HG02938 (cell line): Measurements from ENCODE around the gene OLFML3.

ENCODE experiments used
- ATAC-seq: cut with Tn5 transposase; IDR thresholded peaks from one replicate; pipeline ENCODE4 v1.9.1; 2021; ENCODE audit warnings: mild to moderate bottlenecking, moderate library complexity; ENCODE audit not compliant: unreplicated experiment

OLFML3 gene, protein sequence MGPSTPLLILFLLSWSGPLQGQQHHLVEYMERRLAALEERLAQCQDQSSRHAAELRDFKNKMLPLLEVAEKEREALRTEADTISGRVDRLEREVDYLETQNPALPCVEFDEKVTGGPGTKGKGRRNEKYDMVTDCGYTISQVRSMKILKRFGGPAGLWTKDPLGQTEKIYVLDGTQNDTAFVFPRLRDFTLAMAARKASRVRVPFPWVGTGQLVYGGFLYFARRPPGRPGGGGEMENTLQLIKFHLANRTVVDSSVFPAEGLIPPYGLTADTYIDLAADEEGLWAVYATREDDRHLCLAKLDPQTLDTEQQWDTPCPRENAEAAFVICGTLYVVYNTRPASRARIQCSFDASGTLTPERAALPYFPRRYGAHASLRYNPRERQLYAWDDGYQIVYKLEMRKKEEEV

DNA sequence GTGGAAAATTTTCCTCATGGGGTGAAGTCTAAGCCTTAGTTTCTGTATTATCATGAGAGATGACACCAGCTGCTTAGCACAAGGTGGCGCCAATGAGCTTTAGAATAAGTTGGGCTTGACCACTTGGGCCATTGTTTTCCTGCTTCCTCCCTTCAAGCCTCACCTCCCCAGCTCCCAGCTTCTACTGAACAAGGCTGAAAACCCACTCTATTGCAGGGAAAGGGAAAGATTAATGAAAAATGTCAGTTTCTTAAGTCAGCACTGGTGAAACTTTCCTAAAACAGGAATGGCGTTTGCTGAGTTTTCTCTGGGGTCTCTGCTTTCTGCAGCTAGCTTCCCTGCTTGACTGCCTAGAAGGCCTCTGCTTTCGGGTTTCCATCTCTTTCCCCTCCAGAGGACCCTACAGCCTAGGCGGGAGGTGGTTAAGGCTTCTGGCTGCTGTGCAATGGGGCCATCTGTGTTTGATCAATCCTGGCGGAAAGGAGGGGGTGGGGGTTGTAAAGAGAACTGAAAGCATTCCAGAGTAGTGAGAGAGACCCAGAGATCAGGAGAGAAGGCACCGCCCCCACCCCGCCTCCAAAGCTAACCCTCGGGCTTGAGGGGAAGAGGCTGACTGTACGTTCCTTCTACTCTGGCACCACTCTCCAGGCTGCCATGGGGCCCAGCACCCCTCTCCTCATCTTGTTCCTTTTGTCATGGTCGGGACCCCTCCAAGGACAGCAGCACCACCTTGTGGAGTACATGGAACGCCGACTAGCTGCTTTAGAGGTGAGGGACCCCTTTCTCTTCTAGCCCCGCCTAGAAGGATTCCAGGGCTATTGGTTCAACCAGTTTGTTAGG, at the start of gene OLFML3:
Gene OLFML3, plus strand, starts transcription at position 612 of the 840 bp plus-strand sequence. Its CDS starts 43 bp downstream, at position 655.
- ATAC-seq = no peak

DNA sequence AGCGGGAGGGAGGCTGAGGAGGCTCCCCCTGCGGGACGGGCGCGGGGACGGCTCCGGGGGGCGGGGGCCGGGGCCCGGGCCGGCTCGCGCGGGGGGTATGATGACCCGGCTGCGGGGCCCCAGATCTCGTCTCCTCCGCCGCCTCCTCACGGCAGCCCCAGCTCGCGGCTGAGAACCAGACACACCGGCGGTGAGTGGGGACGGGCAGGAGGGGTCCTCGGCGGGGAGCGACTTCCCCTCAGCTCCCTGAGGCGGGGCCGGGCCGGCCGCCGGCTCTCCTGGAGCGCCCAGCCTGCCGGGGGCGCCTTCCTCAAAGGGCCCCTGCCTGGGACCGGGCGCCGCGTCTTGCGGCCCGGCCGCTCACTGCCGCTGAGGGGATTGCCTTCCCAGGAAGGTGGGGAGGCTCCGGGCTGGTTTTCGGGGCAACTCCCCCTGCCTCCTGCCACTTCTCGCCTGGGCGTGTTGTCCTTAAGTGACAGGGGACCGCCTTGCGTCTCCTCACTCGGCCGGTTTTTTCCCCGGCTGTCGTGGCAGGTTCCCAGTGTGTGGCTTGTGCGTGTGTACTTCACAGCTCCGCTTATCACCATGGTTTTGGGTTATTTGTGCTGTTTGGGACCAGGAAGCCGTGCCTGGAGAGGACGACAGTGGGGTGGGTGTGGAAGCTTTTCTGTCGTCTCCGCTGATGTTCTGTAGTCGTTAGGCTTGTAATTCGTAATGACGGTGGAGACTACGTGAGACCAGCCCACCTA, 49.4 kb upstream of the OLFML3 start:
- peak; percentile 20 for ATAC-seq

DNA sequence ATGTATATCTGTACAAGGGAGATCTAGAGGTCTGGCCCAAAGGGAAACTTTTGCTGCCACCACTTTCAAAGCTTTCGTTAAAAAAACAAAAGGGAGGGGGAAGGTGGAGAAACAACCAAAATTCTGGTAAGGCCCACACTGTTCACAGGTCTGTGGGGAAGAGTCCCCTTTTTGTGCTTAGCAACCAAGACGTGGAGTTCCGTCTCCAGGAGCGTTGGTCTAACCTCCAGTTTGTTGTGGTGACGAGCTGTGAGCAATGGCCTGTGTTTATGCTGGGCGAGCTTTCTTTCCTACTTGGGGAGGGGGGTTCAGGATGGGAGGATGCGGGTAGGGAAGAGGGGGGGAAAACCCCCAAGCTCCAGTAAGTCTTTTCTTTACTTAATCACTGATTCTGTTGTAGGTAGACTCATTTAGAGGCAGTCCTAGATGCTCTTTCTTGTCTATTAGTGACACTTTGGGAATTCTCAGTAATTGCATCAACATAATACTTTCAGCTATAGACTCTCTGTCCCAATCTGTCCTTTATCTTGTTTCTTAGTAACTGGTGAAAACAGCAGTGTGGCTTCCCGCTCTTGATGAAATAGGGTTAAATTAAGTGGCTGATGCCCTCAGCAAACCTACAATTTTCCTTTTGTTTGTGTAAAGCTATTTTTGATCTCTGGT, 48.6 kb upstream of the OLFML3 start:
- ATAC-seq = peak; percentile 54

DNA sequence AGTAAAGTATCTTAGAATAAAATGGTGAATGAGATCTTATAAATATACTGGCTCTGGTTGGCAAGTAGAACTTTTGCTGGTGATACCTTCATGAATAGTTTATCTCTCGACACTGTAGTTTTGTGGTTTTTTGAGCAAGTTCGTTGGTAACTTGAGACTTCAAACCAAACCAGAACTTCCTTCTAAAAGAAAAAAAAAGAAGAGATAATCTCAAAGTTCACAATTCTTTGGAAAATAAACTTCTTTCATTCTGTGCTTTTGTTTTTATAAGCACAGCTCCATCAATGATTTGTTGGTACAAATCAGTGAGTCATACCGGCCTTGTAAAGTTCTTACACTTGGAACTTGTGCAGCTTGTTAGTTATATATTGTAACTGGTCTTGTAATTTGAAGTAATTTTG, 47.8 kb upstream of the OLFML3 start:
- no peak for ATAC-seq

GRCh38 chr1:113934006-113934405, 45.3 kb upstream of the OLFML3 start:
- ATAC-seq = no peak

DNA sequence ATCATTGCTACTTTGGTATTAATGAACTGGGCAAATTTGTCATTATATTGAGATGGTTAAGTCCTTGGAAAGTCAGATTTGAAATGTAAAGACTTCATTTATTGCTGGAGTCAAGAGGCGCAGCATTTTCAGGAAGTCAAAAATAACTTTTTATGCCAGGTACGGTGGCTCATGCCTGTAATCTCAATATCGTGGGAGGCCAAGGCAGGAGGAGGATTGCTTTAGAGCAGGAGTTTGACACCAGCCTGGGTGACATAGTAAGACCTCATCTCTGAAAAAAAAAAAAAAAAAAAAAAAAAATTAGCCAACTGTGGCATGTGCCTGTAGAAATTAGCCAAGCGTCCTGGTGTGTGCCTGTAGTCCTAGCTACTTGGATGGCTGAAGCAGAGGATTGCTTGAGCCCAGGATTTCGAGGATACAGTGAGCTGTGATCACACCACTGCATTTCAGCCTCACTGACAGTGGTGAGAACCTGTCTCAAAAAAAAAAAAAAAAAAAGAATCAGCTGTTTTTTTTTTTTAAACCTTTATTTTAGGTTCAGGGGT, 44.7 kb upstream of the OLFML3 start:
- ATAC-seq = no peak

DNA sequence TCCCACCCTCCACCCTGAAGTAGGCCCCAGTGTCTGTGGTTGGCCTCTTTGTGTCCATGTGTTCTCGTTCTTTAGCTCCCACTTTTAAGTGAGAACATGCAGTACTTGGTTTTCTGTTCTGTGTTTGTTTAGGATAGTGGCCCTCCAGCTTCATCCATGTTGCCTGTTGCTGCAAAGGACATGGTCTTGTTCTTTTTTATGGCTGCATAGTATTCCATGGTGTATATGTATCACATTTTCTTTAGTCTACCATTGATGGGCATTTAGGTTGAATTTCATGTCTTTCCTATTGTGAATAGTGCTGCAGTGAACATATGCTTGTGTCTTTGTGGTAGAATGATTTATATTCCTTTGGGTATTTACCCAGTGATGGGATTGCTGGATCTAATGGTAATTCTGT, 44.1 kb upstream of the OLFML3 start:
- no peak for ATAC-seq

DNA sequence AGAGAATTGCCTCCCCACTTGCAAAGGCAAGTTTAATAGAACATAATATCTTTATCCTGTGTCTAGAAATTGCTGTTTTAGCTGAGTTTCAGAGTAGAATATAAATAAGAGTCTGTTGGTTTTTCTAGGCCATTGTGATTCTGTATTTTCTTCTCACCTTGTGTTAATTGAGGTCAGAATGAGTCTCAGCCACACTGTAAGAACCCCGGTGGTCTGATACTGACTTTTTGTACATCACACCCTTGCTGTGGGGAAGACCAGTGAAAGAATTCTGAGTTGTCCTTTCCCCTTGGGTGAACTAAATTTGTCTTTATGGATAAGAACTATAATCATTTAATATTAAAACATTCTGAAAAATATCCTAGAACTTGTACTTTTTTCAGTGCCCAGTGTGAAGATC, 43.3 kb upstream of the OLFML3 start:
- ATAC-seq = no peak

DNA sequence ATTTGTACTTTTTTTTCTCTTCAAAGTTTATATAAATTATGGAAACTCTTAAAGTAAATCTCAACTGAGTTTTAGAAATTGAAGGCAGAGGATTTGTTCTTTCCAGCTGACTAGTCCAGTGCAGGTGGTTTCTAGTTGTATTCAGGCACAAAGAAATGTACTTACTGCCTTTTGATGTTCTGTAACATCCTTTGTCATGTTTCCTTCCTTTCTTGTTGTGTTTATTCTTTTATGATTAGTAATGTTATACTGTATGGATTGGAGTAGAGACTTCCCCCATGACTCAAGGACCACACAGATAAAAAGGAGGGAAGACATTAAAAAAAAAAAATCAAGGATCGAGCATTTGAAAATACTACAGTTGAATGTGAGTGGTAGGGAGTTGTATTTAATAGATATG, 42.1 kb upstream of the OLFML3 start:
- ATAC-seq = no peak

DNA sequence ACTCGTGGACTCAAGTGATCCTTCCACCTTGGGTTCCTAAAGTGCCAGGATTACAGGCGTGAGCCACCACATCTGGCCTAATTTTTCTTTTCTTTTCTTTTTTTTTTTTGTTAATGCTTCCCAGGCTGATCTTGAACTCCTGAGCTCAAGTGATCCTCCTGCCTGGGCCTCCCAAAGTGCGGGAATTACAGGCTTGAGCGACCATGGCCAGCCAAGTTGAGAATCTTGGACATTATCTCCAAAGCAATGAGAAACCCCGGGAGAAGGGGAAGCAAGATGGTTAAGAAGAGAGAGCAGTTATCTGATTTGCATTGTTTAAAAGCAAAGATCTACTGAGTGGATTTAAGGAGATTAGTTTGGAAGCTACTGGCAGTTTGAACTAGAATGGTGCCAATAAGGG, 41.1 kb upstream of the OLFML3 start:
- no peak for ATAC-seq

DNA sequence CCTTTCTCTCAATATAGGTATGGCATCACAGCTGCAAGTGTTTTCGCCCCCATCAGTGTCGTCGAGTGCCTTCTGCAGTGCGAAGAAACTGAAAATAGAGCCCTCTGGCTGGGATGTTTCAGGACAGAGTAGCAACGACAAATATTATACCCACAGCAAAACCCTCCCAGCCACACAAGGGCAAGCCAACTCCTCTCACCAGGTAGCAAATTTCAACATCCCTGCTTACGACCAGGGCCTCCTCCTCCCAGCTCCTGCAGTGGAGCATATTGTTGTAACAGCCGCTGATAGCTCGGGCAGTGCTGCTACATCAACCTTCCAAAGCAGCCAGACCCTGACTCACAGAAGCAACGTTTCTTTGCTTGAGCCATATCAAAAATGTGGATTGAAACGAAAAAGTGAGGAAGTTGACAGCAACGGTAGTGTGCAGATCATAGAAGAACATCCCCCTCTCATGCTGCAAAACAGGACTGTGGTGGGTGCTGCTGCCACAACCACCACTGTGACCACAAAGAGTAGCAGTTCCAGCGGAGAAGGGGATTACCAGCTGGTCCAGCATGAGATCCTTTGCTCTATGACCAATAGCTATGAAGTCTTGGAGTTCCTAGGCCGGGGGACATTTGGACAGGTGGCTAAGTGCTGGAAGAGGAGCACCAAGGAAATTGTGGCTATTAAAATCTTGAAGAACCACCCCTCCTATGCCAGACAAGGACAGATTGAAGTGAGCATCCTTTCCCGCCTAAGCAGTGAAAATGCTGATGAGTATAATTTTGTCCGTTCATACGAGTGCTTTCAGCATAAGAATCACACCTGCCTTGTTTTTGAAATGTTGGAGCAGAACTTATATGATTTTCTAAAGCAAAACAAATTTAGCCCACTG, 38.7 kb upstream of the OLFML3 start:
- no peak for ATAC-seq

GRCh38 chr1:113941245-113941559, 38.1 kb upstream of the OLFML3 start:
- ATAC-seq = no peak

DNA sequence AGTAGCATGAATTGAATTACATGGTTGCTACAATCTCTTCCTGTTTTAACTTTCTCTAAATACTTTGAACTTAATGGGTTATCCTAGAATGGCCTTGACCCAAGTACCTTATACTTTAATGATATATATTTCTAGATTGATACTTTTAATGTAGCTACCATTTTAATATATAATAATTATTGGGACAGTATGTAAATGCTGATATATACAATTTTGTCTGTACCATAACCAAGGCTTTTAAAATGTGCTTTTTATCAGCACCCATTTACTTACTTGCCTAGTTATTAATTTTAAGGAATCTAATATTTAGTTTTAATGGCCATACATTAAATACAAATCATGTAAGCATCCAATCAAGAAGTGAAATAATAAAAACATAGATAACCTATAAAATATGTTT, 36.7 kb upstream of the OLFML3 start:
- no peak for ATAC-seq

DNA sequence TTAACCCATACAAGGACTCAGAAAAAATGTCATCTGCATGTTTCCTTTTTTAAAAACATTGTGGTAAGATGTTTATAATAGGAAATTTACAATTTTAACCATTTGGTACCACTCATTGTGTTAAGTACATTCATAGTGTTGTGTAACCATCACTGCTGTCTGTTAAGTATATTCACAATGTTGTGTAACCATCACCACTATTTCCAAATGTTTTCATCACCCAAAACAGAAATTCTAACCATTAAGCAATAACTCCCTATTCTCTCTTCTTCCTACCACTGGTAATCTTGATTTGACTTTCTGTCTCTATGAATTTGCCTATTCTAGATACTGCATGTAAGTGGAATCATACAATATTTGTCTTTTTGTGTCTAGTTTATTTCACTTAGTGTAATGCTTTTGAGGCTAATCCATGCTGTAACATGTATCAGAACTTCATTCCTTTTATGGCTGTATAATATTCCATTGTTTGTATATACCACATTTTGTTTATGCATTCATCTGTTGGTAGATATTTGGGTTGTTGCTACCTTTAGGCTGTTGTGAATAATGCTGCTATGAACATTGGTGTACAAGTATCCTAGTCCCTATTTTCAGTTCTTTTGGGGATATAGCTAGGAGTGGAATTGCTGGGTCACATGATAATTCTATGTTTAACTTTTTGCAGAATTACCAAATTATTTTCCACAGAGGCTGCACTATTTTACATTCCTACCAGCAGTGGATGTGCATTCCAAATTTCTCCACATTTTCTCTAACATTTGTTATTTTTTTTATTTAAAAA, 36.1 kb upstream of the OLFML3 start:
- no peak for ATAC-seq

GRCh38 chr1:113945329-113945728, 33.9 kb upstream of the OLFML3 start:
- ATAC-seq = no peak

DNA sequence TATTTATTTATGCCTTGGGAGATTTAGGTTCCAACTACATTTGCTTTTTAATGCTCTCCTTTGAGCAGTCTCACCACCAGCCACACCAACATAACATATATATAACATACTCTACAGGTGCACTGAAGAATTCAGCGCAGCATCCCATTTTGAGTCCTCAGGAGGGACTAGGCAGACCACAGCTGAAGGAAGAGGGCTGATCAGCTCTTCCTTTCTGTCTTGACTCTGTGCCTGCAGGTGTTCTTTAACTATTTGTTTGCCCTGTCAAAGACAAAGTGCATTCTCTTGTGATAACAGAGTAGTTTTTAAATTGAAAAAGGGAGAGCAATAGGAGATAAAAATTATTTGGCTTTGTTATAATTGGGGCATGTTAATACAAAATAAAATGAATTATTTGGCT, 33.2 kb upstream of the OLFML3 start:
- ATAC-seq = no peak

DNA sequence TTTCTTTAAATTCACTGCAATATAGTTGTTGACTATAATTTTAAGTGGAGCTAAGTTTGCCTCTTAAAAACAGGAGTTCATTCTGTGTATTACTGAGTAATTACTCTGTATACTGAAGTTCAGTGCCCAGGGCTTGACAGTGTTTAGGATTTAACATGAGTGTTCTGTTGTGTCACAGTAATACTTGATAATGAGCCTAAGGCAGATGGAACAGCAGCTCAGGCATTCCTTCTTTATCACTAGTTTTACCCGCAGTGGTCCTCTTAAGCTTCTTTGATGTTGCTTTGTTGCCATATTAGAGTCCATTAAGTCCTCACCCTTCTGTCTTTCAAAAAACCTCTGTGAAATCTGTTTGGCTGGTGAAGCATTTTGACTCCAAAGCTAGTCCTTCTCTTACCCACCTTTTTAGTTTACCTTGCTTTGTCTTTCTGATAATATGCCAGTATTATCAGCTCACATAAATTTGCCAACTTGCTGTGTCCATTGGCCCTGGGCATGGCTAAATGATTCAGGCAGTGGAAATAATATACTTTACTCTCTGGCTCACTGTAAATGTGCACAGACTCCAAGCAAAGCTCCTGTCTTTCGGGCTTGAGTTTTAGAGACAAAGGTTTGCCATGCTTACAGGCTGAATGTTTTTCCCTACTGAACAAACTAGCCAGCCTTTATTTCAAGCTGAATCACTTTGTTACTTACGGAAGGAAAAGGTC, 32.4 kb upstream of the OLFML3 start:
- no peak for ATAC-seq

DNA sequence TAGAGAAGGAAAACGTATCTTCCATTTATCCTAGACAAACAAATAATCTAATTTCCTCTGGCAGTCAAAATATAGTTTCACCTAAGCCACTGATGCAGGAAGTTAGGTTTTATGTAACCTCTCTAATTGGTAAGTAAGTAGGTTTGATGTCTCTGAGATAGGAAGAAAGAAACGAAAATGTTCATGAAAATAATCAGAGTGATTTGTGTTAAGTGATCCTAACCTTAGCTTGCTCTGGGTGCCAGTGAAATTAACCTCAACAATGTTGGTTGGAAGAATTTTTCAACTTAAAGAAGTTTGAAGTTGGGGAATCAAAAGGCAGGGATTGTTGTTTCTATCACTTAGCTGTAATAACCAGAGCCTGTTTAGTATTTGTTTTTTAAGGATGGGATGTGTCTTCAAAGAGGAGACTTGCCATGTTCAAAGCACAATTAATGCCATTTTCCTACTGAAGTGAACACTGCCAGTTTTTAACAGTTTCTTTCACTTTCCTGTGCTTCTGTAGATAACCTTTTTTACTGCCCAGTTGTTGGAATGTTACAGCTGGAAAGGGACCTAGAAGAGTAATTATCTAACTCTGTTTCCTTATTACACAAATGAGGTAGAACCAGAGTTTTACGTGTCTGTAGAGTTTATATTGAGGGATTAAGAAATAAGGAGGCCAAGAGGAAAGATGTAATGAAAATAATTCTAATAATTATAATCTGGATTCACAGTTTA, 31.7 kb upstream of the OLFML3 start:
- no peak for ATAC-seq
